ENCODE results near the gene TGFBR1.

Gene TGFBR1

GRCh38 chr9:99114846-99115500, 10.1 kb downstream of the TGFBR1 start:
- TF ChIP-seq CTCF (conservative IDR thresholded peaks at IDR 0.05; ENCODE audit: low read depth, low read length): no peak
- no peak overlapping the region for H3K4me3 ChIP-seq (ENCODE audit: low read length)
- no peak for DNase-seq (ENCODE audit: low read depth)

DNA sequence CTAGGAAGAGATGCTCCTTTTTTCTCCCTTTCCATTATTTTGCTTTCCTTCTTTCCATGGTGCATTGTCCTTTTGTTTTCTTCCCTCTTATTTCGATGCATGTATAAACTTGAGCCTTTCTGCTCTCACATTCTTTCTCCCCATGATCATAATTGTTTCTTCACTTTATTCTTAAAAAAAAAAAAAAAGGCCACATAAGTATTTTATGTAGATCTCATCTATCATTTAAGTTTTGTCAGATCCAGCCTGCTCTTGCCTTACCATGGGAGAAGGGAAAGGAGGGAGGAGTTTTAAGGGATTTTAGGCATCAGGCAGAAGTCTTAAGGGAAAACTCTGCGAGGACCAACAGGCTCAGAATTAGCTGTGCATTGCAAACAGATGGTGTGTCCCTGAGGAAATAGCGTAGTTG, 11.1 kb downstream of the TGFBR1 start:
- no peak overlapping the region for H3K4me3 ChIP-seq (ENCODE audit: low read length)
- TF ChIP-seq CTCF (conservative IDR thresholded peaks at IDR 0.05; ENCODE audit: low read depth, low read length): no peak
- no peak for DNase-seq (ENCODE audit: low read depth)

GRCh38 chr9:99118782-99119466, 14.0 kb downstream of the TGFBR1 start:
- TF ChIP-seq CTCF (conservative IDR thresholded peaks at IDR 0.05; ENCODE audit: low read depth, low read length): no peak
- DNase-seq (ENCODE audit: low read depth): no peak
- no peak overlapping the region for H3K4me3 ChIP-seq (ENCODE audit: low read length)

GRCh38 chr9:99119976-99120655, 15.2 kb downstream of the TGFBR1 start:
- DNase-seq (ENCODE audit: low read depth): no peak
- no peak for TF ChIP-seq CTCF (conservative IDR thresholded peaks at IDR 0.05; ENCODE audit: low read depth, low read length)
- H3K4me3 ChIP-seq (ENCODE audit: low read length): no peak overlapping the region

DNA sequence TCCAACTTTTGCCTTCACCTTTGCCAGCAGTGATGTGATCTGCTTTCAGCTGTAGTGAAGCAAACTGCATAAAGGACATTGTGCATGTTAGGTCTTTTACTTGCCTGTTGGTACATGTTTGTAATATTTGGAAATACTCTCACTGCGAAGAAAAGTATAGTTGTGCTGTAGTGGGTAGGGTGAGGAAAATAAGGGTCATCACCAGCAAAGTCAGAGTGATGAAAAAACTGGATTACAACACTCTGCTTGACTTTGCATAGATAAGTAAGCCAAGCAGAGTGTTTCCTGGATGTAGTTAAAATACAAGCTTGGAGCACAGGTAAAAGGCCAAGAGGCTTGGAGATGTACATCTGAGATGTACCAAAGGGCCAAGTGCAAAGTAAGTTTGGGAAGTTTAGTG, 16.7 kb downstream of the TGFBR1 start:
- no peak overlapping the region for H3K4me3 ChIP-seq (ENCODE audit: low read length)
- no peak for DNase-seq (ENCODE audit: low read depth)
- no peak for TF ChIP-seq CTCF (conservative IDR thresholded peaks at IDR 0.05; ENCODE audit: low read depth, low read length)

DNA sequence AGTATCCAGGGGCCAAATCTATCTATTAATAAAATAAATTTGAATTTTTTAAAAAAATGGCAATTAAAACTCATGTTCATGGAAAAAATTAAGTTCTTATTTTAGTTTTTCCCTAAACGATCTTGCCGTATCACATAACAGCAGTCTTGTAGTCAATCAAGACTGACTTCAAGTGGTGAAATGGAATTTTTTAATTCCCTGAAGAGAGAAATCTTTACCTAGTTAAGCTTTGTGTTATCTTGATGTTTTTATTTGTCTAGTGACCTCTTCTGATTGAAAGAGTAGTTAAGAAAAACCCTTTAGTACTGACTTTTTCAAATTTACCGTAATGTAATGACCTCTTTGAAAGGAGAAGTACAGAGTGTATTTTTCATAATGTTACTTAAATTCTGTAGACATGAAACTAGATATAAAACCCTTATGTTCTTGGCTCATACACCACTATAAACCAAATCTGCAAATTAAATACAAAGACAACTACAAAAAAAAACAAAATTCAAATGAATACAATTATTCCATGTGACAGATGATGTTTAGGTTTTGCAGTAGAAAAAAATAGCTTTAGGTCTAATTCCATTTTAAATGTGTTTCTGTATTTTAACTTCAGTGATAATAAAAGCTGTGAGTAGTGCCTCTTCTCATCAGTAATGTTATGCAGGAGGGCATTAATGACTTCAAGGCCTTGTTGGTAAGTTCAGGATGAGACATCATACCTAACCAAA, 19.8 kb downstream of the TGFBR1 start:
- TF ChIP-seq CTCF (conservative IDR thresholded peaks at IDR 0.05; ENCODE audit: low read depth, low read length): no peak
- no peak for DNase-seq (ENCODE audit: low read depth)

More for the DNA sequence above, 19.8 kb downstream of the TGFBR1 start:
- H3K4me3 ChIP-seq (ENCODE audit: low read length): no peak overlapping the region
